Mucosa of rectum (tissue), 2 donors: ENCODE results near the gene STOX2.

Source experiments
- H3K27ac ChIP-seq, 2 donors: one replicate each; pipeline ENCODE4 v1.7.0; 2013; ENCODE audit warnings: inconsistent platforms in 2 of 2, low read depth in 2 of 2, low read length in 2 of 2
- H3K27me3 ChIP-seq, 2 donors: one replicate each; pipeline ENCODE4 v1.7.0; 2013; ENCODE audit warnings: low read length in 2 of 2; ENCODE audit not compliant: control insufficient read depth in 2 of 2, insufficient read depth in 2 of 2
- H3K36me3 ChIP-seq, 2 donors: one replicate each; pipeline ENCODE4 v1.7.0; 2013; ENCODE audit warnings: low read length in 2 of 2; ENCODE audit not compliant: control insufficient read depth in 2 of 2, insufficient read depth in 2 of 2
- H3K4me1 ChIP-seq, 2 donors: one replicate each; pipeline ENCODE4 v1.7.0; 2013; ENCODE audit warnings: low read length in 2 of 2, mild to moderate bottlenecking in 1 of 2; ENCODE audit not compliant: control insufficient read depth in 2 of 2, insufficient read depth in 2 of 2
- H3K4me3 ChIP-seq, 2 donors: one replicate each; pipeline ENCODE4 v1.7.0; 2013; ENCODE audit warnings: low read length in 2 of 2
- H3K9ac ChIP-seq, 2 donors: one replicate each; pipeline ENCODE4 v1.7.0; 2013; ENCODE audit warnings: low read length in 2 of 2, low read depth in 1 of 2, mild to moderate bottlenecking in 1 of 2
- H3K9me3 ChIP-seq, 2 donors: one replicate each; pipeline ENCODE4 v1.7.0; 2013; ENCODE audit warnings: low read length in 2 of 2; ENCODE audit not compliant: control insufficient read depth in 2 of 2
- donor health status: healthy.
- donor health status: Normal muscosa, but diverticular disease.

STOX2 gene

GRCh38 chr4:183905081-183905592 lies at the start of gene STOX2:
Gene STOX2, plus strand, starts transcription at chr4:183905307. Its CDS starts 1,484 bp downstream, at chr4:183906791.
- peak within 1 kb of the TSS; percentile 2 to 18 for H3K9ac ChIP-seq
- H3K27me3 ChIP-seq = peaks cover 7 to 32% of the 10 kb centered on the region in 2 donors
- H3K36me3 ChIP-seq = no peaks in the 10 kb centered on the region
- peak within 1 kb of the TSS; percentile 55 to 59 for H3K4me3 ChIP-seq
- peak within 1 kb of the TSS in 1 of 2 donors; percentile 61 for H3K27ac ChIP-seq
- peaks cover 4 to 8% of the 10 kb centered on the region in 2 donors for H3K4me1 ChIP-seq
- no peaks in the 10 kb centered on the region for H3K9me3 ChIP-seq

DNA sequence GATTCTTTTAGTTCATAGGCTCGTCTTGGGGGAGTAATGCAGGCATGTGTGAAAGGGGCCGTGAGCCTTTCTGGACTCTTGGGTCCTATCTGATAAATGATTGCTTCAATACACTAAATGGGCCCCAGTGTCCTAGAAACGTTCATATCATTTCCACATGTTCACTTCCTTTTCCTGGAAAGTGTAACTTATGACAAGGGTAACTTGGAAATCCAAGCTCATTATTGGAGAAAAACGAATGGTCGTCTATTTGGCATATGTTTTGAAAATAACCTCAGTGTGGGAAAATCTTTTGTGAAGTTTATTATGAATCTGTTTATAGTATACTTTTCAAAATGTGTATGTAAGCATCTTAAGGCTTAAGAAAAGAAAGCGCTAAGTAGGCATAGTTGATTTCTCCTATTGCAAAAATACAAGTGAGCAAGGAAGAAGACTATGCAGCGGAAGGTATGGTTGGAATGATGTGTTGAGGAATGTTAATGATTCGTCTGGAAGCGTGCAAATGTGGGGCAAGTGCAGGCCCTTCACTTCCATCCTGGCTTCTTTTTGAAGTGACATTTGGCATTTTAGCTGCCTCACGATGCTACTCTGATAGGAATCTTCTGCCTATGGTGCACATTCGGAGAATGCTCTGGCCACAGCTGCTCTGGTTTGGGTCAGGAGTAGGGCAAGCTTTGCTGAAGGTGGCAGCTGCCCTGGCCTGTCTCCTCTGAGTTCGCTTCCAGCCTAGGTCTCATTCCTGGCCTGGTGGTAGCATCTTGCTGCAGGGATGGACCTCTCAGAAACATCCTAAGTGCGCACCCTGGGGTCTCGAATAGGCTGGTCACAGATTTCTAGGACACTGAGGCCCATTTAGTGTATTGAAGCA lies 49.5 kb upstream of the STOX2 start:
- H3K27me3 ChIP-seq = no peaks in the 10 kb centered on the region
- H3K9ac ChIP-seq = no peak overlapping the region
- H3K36me3 ChIP-seq = no peaks in the 10 kb centered on the region
- H3K27ac ChIP-seq = no peak overlapping the region
- no peaks in the 10 kb centered on the region for H3K9me3 ChIP-seq
- no peaks in the 10 kb centered on the region for H3K4me1 ChIP-seq
- no peak overlapping the region for H3K4me3 ChIP-seq

DNA sequence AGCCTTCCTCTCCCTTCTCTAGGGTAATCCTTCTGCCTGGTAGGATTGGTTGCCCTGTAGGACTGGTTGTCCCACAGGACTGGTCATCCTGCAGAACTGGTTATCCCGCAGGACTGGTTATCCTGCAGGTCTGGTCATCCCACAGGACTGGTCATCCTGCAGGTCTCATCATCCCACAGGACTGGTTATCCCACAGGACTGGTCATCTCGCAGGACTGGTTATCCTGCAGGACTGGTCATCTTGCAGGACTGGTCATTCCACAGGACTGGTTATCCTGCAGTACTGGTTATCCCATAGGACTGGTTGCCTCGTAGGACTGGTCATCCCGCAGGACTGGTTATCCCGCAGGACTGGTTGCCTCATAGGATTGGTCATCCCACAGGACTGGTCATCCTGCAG lies 48.1 kb upstream of the STOX2 start:
- Histone ChIP-seq H3K27me3 (no peaks in the 10 kb centered on the region), H3K9me3 (no peaks in the 10 kb centered on the region), H3K36me3 (no peaks in the 10 kb centered on the region), H3K27ac (no peak overlapping the region), H3K4me3 (no peak overlapping the region), H3K4me1 (no peaks in the 10 kb centered on the region), H3K9ac (no peak overlapping the region)

GRCh38 chr4:183858011-183858615 lies 47.0 kb upstream of the STOX2 start:
- Histone ChIP-seq H3K27me3 (no peaks in the 10 kb centered on the region), H3K27ac (no peak overlapping the region), H3K9me3 (no peaks in the 10 kb centered on the region), H3K4me1 (no peaks in the 10 kb centered on the region), H3K36me3 (no peaks in the 10 kb centered on the region), H3K4me3 (no peak overlapping the region), H3K9ac (no peak overlapping the region)

- no peaks in the 10 kb centered on the region for H3K9me3 ChIP-seq
- H3K36me3 ChIP-seq = no peaks in the 10 kb centered on the region
- H3K4me3 ChIP-seq = no peak overlapping the region
- H3K27ac ChIP-seq = no peak overlapping the region
- H3K4me1 ChIP-seq = no peaks in the 10 kb centered on the region
- H3K9ac ChIP-seq = no peak overlapping the region
- no peaks in the 10 kb centered on the region for H3K27me3 ChIP-seq
Observed at GRCh38 chr4:183860119-183860518, 45.0 kb upstream of the STOX2 start.

GRCh38 chr4:183860731-183861130 lies 44.4 kb upstream of the STOX2 start:
- Histone ChIP-seq H3K4me3 (no peak overlapping the region), H3K4me1 (no peaks in the 10 kb centered on the region), H3K27me3 (no peaks in the 10 kb centered on the region), H3K36me3 (no peaks in the 10 kb centered on the region), H3K27ac (no peak overlapping the region), H3K9me3 (no peaks in the 10 kb centered on the region), H3K9ac (no peak overlapping the region)

- Histone ChIP-seq H3K9ac (no peak overlapping the region), H3K9me3 (no peaks in the 10 kb centered on the region), H3K4me1 (no peaks in the 10 kb centered on the region), H3K27ac (no peak overlapping the region), H3K4me3 (no peak overlapping the region), H3K36me3 (no peaks in the 10 kb centered on the region), H3K27me3 (no peaks in the 10 kb centered on the region)
Observed at GRCh38 chr4:183861426-183861825, 43.7 kb upstream of the STOX2 start.

DNA sequence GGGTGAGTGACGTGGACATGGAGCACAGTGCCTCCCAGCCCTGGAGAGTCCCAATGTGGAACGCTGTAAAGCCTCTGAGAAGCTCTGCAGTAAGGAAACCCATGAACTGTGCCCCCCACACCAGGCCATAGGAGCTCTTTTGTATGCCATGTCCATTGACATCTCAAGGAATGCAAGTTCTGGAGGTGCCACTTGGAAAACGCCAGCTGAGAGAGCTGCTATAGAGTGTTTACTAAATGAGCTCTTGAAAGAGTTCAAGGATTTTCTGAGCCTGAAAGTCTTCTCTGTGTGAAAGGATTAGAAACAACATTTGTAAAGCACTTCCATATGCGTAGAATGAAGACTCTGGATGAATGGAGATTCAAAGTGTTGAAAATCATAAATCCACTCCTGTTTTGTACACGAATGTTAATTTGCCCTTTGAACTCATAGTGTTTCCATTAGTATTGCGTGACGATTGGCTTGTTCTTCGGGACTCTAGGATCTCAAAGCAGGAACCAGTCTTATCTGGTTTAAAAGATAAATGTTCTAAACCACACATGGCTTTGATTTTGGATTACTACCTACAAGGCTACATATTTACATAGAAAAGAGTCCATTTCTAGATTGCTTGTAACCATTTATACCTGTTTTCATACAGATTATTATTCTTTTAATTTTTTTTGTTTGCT lies 41.8 kb upstream of the STOX2 start:
- H3K9ac ChIP-seq = no peak overlapping the region
- H3K27ac ChIP-seq = no peak overlapping the region
- no peaks in the 10 kb centered on the region for H3K9me3 ChIP-seq
- no peaks in the 10 kb centered on the region for H3K4me1 ChIP-seq
- H3K36me3 ChIP-seq = no peaks in the 10 kb centered on the region
- H3K4me3 ChIP-seq = no peak overlapping the region
- H3K27me3 ChIP-seq = no peaks in the 10 kb centered on the region

DNA sequence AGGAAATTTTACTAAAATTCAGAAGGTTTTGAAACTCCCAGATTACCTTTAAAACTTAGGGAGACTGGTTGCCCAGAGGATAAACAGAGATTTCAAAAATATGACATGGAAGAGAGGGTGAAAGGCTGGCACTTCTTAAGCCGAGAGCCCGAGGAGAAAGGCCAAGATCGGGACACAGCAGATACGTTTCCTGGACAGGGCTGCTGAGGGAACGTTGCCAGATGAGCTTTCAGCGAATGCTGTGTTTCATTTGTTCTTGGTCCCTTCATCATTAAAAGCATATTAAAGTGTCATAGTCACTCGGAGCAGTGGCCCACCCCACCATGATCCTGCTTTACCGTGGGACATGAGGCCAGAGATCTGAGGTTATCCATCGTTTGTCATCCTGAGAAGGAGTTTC lies 37.9 kb upstream of the STOX2 start:
- no peak overlapping the region for H3K9ac ChIP-seq
- H3K27ac ChIP-seq = no peak overlapping the region
- no peaks in the 10 kb centered on the region for H3K4me1 ChIP-seq
- no peaks in the 10 kb centered on the region for H3K9me3 ChIP-seq
- H3K36me3 ChIP-seq = no peaks in the 10 kb centered on the region
- H3K27me3 ChIP-seq = no peaks in the 10 kb centered on the region
- H3K4me3 ChIP-seq = no peak overlapping the region

GRCh38 chr4:183870997-183871396 lies 34.1 kb upstream of the STOX2 start:
- H3K9me3 ChIP-seq = no peaks in the 10 kb centered on the region
- no peak overlapping the region for H3K4me3 ChIP-seq

More at GRCh38 chr4:183870997-183871396, 34.1 kb upstream of the STOX2 start:
- no peaks in the 10 kb centered on the region for H3K4me1 ChIP-seq
- no peak overlapping the region for H3K27ac ChIP-seq
- no peaks in the 10 kb centered on the region for H3K36me3 ChIP-seq
- H3K27me3 ChIP-seq = no peaks in the 10 kb centered on the region
- no peak overlapping the region for H3K9ac ChIP-seq
